GM23338 (cell line): ENCODE measurements around the gene KIAA2012. TPM values are rescaled to one million over a fixed set of nuclear protein-coding genes. Genes with fewer than 3 reads are reported as not detected.

Experiments
- ATAC-seq: fragments of 200-7000 bp; cut with Tn5 transposase; 3 replicates; pipeline ENCODE4 v1.9.1; 2020
- DNase-seq: peaks from one replicate; pipeline ENCODE4 v3.0.0-alpha.2; 2015; ENCODE audit warnings: low spot score
- H2AFZ ChIP-seq: fragments of 200-600 bp; sonication (generic); 2 replicates; pipeline ENCODE4 v1.8.0; 2016; ENCODE audit warnings: antibody characterized with exemption, mild to moderate bottlenecking, moderate library complexity
- H3F3A ChIP-seq: fragments of 200-600 bp; sonication (generic); replicated peaks from 2 replicates; pipeline ENCODE4 v1.8.0; 2017; ENCODE audit warnings: antibody characterized with exemption, mixed run types, low read depth
- H3K27ac ChIP-seq: fragments of 200-600 bp; sonication (generic); 2 replicates; pipeline ENCODE4 v1.6.1; 2016; ENCODE audit warnings: low read depth
- H3K27me3 ChIP-seq: fragments of 200-600 bp; sonication (generic); 2 replicates; pipeline ENCODE4 v1.8.0; 2016; ENCODE audit warnings: mild to moderate bottlenecking, mixed run types, moderate library complexity; ENCODE audit not compliant: insufficient read depth
- H3K36me3 ChIP-seq: fragments of 200-600 bp; sonication (generic); 2 replicates; pipeline ENCODE4 v1.8.0; 2016; ENCODE audit warnings: mild to moderate bottlenecking; ENCODE audit not compliant: insufficient read depth
- H3K4me1 ChIP-seq: fragments of 200-600 bp; sonication (generic); 2 replicates; pipeline ENCODE4 v1.8.0; 2016; ENCODE audit warnings: mild to moderate bottlenecking, moderate library complexity; ENCODE audit not compliant: insufficient read depth
- H3K4me2 ChIP-seq: fragments of 200-600 bp; sonication (generic); 2 replicates; pipeline ENCODE4 v1.7.1; 2017; ENCODE audit warnings: mixed run types
- H3K4me3 ChIP-seq: fragments of 200-600 bp; sonication (generic); 2 replicates; pipeline ENCODE4 v1.6.1; 2016; ENCODE audit warnings: mixed run types
- H3K79me2 ChIP-seq: fragments of 200-600 bp; sonication (generic); replicated peaks from 2 replicates; pipeline ENCODE4 v1.8.0; 2017; ENCODE audit warnings: mild to moderate bottlenecking; ENCODE audit not compliant: insufficient read depth
- H3K9me2 ChIP-seq: fragments of 200-600 bp; sonication (generic); 2 replicates; pipeline ENCODE4 v1.8.0; 2017; ENCODE audit not compliant: insufficient read depth
- H4K20me1 ChIP-seq: fragments of 200-600 bp; sonication (generic); replicated peaks from 2 replicates; pipeline ENCODE4 v1.8.0; 2017; ENCODE audit warnings: mild to moderate bottlenecking; ENCODE audit not compliant: insufficient read depth
- H3K27ac Mint-ChIP-seq: 2 replicates; pipeline ENCODE4 v1.8.0; 2020; ENCODE audit warnings: inconsistent platforms, mild to moderate bottlenecking, moderate library complexity, mixed read lengths
- H3K27me3 Mint-ChIP-seq: 3 replicates; pipeline ENCODE4 v1.8.0; 2022; ENCODE audit warnings: low read depth, mild to moderate bottlenecking, moderate library complexity, mixed read lengths, inconsistent platforms; ENCODE audit not compliant: insufficient read depth, poor library complexity
- H3K36me3 Mint-ChIP-seq: 3 replicates; pipeline ENCODE4 v1.8.0; 2021; ENCODE audit warnings: low read depth, mild to moderate bottlenecking, inconsistent platforms, moderate library complexity, mixed read lengths
- H3K4me1 Mint-ChIP-seq: 3 replicates; pipeline ENCODE4 v1.8.0; 2020; ENCODE audit warnings: mild to moderate bottlenecking, inconsistent platforms, mixed read lengths
- H3K4me3 Mint-ChIP-seq: 3 replicates; pipeline ENCODE4 v1.8.0; 2021; ENCODE audit warnings: moderate library complexity, mild to moderate bottlenecking, inconsistent platforms, mixed read lengths
- H3K9me3 Mint-ChIP-seq: 3 replicates; pipeline ENCODE4 v1.8.0; 2020; ENCODE audit warnings: moderate library complexity, mild to moderate bottlenecking, inconsistent platforms, mixed read lengths
- CREB1 ChIP-seq: fragments of 250-450 bp; sonication (Bioruptor Pico); IDR thresholded peaks from 2 replicates; pipeline ENCODE4 v1.5.0; 2020; ENCODE audit warnings: low read depth, mild to moderate bottlenecking, moderate library complexity
- CTCF ChIP-seq, 2 experiments: fragments of 200-600 bp in 1 of 2; sonication (generic) in 1 of 2; conservative IDR thresholded peaks; 2 replicates each; pipeline versions ENCODE4 v1.5.1 to v1.6.1; 2016 to 2017; ENCODE audit warnings: antibody characterized with exemption in 2 of 2, low read depth in 2 of 2, mild to moderate bottlenecking in 2 of 2, moderate library complexity in 1 of 2
- EZH2phosphoT487 ChIP-seq: fragments of 200-600 bp; sonication (generic); IDR thresholded peaks from one replicate; pipeline ENCODE4 v1.8.1; 2018; ENCODE audit warnings: antibody characterized with exemption; ENCODE audit not compliant: unreplicated experiment
- JUNB ChIP-seq: IDR thresholded peaks from one replicate; pipeline ENCODE4 v1.6.1; 2016; ENCODE audit warnings: antibody characterized with exemption; ENCODE audit not compliant: unreplicated experiment
- POLR2AphosphoS5 ChIP-seq: IDR thresholded peaks from 2 replicates; pipeline ENCODE4 v1.6.1; 2016; ENCODE audit warnings: antibody characterized with exemption, low read depth
- ZNF331 ChIP-seq: fragments of 250-450 bp; sonication (Bioruptor Pico); IDR thresholded peaks from 2 replicates; pipeline ENCODE4 v1.5.0; 2020; ENCODE audit warnings: low read depth, mild to moderate bottlenecking, moderate library complexity
- polyA plus RNA-seq: library from polyadenylated mRNA; unstranded; fragments of >200 nt; fragmentation: Nextera tagmentation; extraction: Ambion mirVana; gene quantifications from 2 replicates; pipeline ENCODE4 v1.2.1, GENCODE V29; 2016
- total RNA-seq: library from RNA; depleted of rRNA; stranded (reverse); fragments of >200 nt; shearing (Covaris generic); gene quantifications from 2 replicates; pipeline ENCODE4 v1.2.3, GENCODE V29; 2014
- TF ChIP-seq, protein P1 (sequence below): IDR thresholded peaks from one replicate; pipeline ENCODE4 v1.6.1; 2018; ENCODE audit warnings: antibody characterized with exemption; ENCODE audit not compliant: unreplicated experiment
- TF ChIP-seq, protein P2 (sequence below): IDR thresholded peaks from 2 replicates; pipeline ENCODE4 v1.6.1; 2016; ENCODE audit warnings: antibody characterized with exemption

KIAA2012 gene
- total and polyA plus RNA-seq, 2 experiments from 2014 or later, result 0.03 to 0.08 TPM

DNA sequence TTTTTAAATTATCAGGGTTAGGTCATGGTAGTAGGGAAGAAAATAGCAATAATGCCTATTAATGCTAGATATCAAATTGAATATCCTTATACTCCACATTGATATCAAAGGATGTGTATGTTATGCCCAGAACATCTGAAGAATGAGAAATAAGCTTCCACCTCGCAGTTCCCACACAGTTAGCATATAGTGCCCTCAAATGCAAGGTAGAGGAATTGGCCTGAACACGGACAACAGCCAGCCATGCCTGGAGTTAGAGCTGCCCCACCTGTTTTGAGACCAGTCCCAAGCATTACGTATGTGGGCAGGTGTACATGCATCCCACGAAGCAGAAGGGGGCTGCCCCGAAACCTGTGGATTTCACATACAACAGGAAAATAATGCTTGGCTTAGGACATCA lies 85.7 kb downstream of the KIAA2012 start:
- Mint-ChIP-seq H3K36me3 (no peaks in the 10 kb centered on the region), H3K27ac (no peak overlapping the region), H3K9me3 (no peaks in the 10 kb centered on the region), H3K4me3 (no peak overlapping the region), H3K4me1 (peaks cover 3% of the 10 kb centered on the region; the same call in 1 of the 3 replicates), H3K27me3 (no peaks in the 10 kb centered on the region)
- no peaks in the 10 kb centered on the region for H3K79me2 ChIP-seq
- H3F3A ChIP-seq, result 0 out of 2 replicates have a peak, but pooled peaks cover 3% of the 10 kb centered on the region
- no peaks in the 10 kb centered on the region for H3K4me1 ChIP-seq
- H3K36me3 ChIP-seq, result no peaks in the 10 kb centered on the region
- H3K27ac ChIP-seq, result no peak overlapping the region
- ATAC-seq (peak; percentile 74), DNase-seq (no peak)
- no peaks in the 10 kb centered on the region for H3K9me2 ChIP-seq
- no peak overlapping the region for H3K4me3 ChIP-seq
- H3K4me2 ChIP-seq, result no peak overlapping the region
- no peak overlapping the region for H2AFZ ChIP-seq
- H3K27me3 ChIP-seq, result no peaks in the 10 kb centered on the region
- TF ChIP-seq ZNF331 (CRISPR knock-in tag), result no peak
- peak; percentile 23 to 71; a peak in 3 of 4 replicates for TF ChIP-seq CTCF (conservative IDR thresholded peaks at IDR 0.05; ENCODE audit: low read depth in 2 of 2)
- no peaks in the 10 kb centered on the region for H4K20me1 ChIP-seq

- H3K4me2 ChIP-seq, result no peak overlapping the region
- no peak for DNase-seq
- no peaks in the 10 kb centered on the region for H3K36me3 ChIP-seq
- H3K27ac ChIP-seq, result no peak overlapping the region
- 0 out of 2 replicates have a peak, but pooled peaks cover 3% of the 10 kb centered on the region for H3F3A ChIP-seq
- Mint-ChIP-seq H3K27me3 (peaks cover 2% of the 10 kb centered on the region), H3K9me3 (no peaks in the 10 kb centered on the region), H3K4me3 (no peak overlapping the region), H3K36me3 (no peaks in the 10 kb centered on the region), H3K27ac (no peak overlapping the region), H3K4me1 (peaks cover 3% of the 10 kb centered on the region; the same call in 1 of the 3 replicates)
- H3K27me3 ChIP-seq, result no peaks in the 10 kb centered on the region
- TF ChIP-seq JUNB, result no peak
- TF ChIP-seq POLR2AphosphoS5, result no peak
- TF ChIP-seq EZH2phosphoT487, result no peak
- no peak for TF ChIP-seq CREB1 (CRISPR knock-in tag)
- TF ChIP-seq, protein P1, sequence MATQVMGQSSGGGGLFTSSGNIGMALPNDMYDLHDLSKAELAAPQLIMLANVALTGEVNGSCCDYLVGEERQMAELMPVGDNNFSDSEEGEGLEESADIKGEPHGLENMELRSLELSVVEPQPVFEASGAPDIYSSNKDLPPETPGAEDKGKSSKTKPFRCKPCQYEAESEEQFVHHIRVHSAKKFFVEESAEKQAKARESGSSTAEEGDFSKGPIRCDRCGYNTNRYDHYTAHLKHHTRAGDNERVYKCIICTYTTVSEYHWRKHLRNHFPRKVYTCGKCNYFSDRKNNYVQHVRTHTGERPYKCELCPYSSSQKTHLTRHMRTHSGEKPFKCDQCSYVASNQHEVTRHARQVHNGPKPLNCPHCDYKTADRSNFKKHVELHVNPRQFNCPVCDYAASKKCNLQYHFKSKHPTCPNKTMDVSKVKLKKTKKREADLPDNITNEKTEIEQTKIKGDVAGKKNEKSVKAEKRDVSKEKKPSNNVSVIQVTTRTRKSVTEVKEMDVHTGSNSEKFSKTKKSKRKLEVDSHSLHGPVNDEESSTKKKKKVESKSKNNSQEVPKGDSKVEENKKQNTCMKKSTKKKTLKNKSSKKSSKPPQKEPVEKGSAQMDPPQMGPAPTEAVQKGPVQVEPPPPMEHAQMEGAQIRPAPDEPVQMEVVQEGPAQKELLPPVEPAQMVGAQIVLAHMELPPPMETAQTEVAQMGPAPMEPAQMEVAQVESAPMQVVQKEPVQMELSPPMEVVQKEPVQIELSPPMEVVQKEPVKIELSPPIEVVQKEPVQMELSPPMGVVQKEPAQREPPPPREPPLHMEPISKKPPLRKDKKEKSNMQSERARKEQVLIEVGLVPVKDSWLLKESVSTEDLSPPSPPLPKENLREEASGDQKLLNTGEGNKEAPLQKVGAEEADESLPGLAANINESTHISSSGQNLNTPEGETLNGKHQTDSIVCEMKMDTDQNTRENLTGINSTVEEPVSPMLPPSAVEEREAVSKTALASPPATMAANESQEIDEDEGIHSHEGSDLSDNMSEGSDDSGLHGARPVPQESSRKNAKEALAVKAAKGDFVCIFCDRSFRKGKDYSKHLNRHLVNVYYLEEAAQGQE, result no peak
- TF ChIP-seq ZNF331 (CRISPR knock-in tag), result no peak
- TF ChIP-seq, protein P2, sequence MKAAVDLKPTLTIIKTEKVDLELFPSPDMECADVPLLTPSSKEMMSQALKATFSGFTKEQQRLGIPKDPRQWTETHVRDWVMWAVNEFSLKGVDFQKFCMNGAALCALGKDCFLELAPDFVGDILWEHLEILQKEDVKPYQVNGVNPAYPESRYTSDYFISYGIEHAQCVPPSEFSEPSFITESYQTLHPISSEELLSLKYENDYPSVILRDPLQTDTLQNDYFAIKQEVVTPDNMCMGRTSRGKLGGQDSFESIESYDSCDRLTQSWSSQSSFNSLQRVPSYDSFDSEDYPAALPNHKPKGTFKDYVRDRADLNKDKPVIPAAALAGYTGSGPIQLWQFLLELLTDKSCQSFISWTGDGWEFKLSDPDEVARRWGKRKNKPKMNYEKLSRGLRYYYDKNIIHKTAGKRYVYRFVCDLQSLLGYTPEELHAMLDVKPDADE, result no peak
- no peaks in the 10 kb centered on the region for H3K79me2 ChIP-seq
- peak overlapping the region; percentile 66; the same call in 1 of the 2 replicates for H2AFZ ChIP-seq
- H3K4me3 ChIP-seq, result no peak overlapping the region
- H3K9me2 ChIP-seq, result no peaks in the 10 kb centered on the region
- ATAC-seq, result no peak; the same call in 2 of the 3 replicates
- no peaks in the 10 kb centered on the region for H4K20me1 ChIP-seq
- H3K4me1 ChIP-seq, result no peaks in the 10 kb centered on the region
These were observed 88.2 kb downstream of the KIAA2012 start for GRCh38 chr2:202161151-202161835.
